Lower leg skin (tissue), 4 donors: ENCODE measurements around the gene DBR1. TPM values are rescaled to one million over a fixed set of nuclear protein-coding genes. Genes with fewer than 3 reads are reported as not detected.

Experiments
- DNase-seq, 2 donors: peaks; one replicate each; pipeline ENCODE4 v3.0.0-alpha.2; 2019; ENCODE audit warnings: low spot score in 2 of 2
- H3K4me3 ChIP-seq: fragments of 200-600 bp; sonication (generic); 2 replicates; pipeline ENCODE4 v1.5.1; 2017; ENCODE audit warnings: mild to moderate bottlenecking, low read depth; ENCODE audit not compliant: poor library complexity, severe bottlenecking
- CTCF ChIP-seq, 3 donors: fragments of 450-650 bp; IDR thresholded peaks; one replicate each; pipeline ENCODE4 v1.5.1; 2016; ENCODE audit warnings: antibody characterized with exemption in 3 of 3, mild to moderate bottlenecking in 3 of 3, moderate library complexity in 2 of 3
- POLR2A ChIP-seq, 2 donors: fragments of 450-650 bp; IDR thresholded peaks; one replicate each; pipeline ENCODE4 v1.6.1; 2016 to 2017; ENCODE audit warnings: antibody characterized with exemption in 2 of 2, mild to moderate bottlenecking in 1 of 2, moderate library complexity in 1 of 2
- WGBS, 2 donors: methylation state at CpG; one replicate each; pipeline ENCODE4 v1.1.5; 2018; 5-methylcytosine and 5-hydroxymethylcytosine counted together
- intact Hi-C: fragments of 100-400 bp; cut with DNase I; formaldehyde crosslinking; loops from one replicate; pipeline ENCODE4 v1.15.0; 2023; ENCODE audit warnings: low total_unique reads
- total RNA-seq, 4 donors: library from RNA; depleted of rRNA; stranded (reverse); fragments of >200 nt; gene quantifications; one replicate each; pipeline ENCODE4 v1.1.0, GENCODE V29; 2016

DBR1 gene
- total RNA-seq, 4 donors from 2014 or later: 9.1 to 13.9 (median 11.9) TPM

GRCh38 chr3:138184994-138185393 is 10.3 kb upstream of the DBR1 start:
- TF ChIP-seq POLR2A (IDR thresholded peaks at IDR 0.05) (no peak), CTCF (IDR thresholded peaks at IDR 0.05) (no peak)
- H3K4me3 ChIP-seq: no peak overlapping the region
- DNase-seq: no peak
- WGBS, 2 donors: 36 to 45% methylated on average over 3 of the region's 3 CpGs
- intact Hi-C loops: loop anchor here (10.0 kb wide), 1 partner anchor 410 kb away; the partner anchor contains the start of gene CEP70

- no peak overlapping the region for H3K4me3 ChIP-seq
- TF ChIP-seq CTCF (IDR thresholded peaks at IDR 0.05) (no peak), POLR2A (IDR thresholded peaks at IDR 0.05) (no peak)
- intact Hi-C loops: loop anchor here (10.0 kb wide), 1 partner anchor 414 kb away; the partner anchor contains the start of gene CEP70
- WGBS, 2 donors: 10 to 18% methylated on average over 2 of the region's 2 CpGs
- no peak for DNase-seq
These were observed 5.8 kb upstream of the DBR1 start for GRCh38 chr3:138180375-138181029.

GRCh38 chr3:138173769-138174420 is 826 bp downstream of the DBR1 start:
- 52 to 55% methylated on average over 13 of the region's 13 CpGs for WGBS, 2 donors
- peak overlapping the region; percentile 81 for H3K4me3 ChIP-seq
- TF ChIP-seq POLR2A (IDR thresholded peaks at IDR 0.05) (no peak), CTCF (IDR thresholded peaks at IDR 0.05) (no peak)
- no peak for DNase-seq
- intact Hi-C loops: no loop called here

- H3K4me3 ChIP-seq: no peak overlapping the region
- DNase-seq: no peak
- 68 to 75% methylated on average over 2 of the region's 2 CpGs for WGBS, 2 donors
- intact Hi-C loops: no loop called here
- TF ChIP-seq POLR2A (IDR thresholded peaks at IDR 0.05): no peak
- no peak for TF ChIP-seq CTCF (IDR thresholded peaks at IDR 0.05)
These were observed 2.1 kb downstream of the DBR1 start for GRCh38 chr3:138172625-138173024.

- no peak overlapping the region for H3K4me3 ChIP-seq
- intact Hi-C loops: no loop called here
- no peak for DNase-seq
- WGBS, 2 donors: 93 to 96% methylated on average over 2 of the region's 2 CpGs
- TF ChIP-seq POLR2A (IDR thresholded peaks at IDR 0.05): no peak
These were observed 9.7 kb downstream of the DBR1 start for GRCh38 chr3:138165061-138165460.

GRCh38 chr3:138157743-138158142 is 17.0 kb downstream of the DBR1 start:
- no peak for TF ChIP-seq CTCF (IDR thresholded peaks at IDR 0.05)
- no peak for TF ChIP-seq POLR2A (IDR thresholded peaks at IDR 0.05)
- intact Hi-C loops: no loop called here
- no peak for DNase-seq
- no peak overlapping the region for H3K4me3 ChIP-seq
- 96 to 100% methylated on average over 4 of the region's 4 CpGs for WGBS, 2 donors
